Measurements from ENCODE around the gene CD96. TPM values are rescaled to one million over a fixed set of nuclear protein-coding genes. Genes with fewer than 3 reads are reported as not detected.

The CD96 gene
- total RNA-seq, 1 donor from 2014 or later, result not detected

DNA sequence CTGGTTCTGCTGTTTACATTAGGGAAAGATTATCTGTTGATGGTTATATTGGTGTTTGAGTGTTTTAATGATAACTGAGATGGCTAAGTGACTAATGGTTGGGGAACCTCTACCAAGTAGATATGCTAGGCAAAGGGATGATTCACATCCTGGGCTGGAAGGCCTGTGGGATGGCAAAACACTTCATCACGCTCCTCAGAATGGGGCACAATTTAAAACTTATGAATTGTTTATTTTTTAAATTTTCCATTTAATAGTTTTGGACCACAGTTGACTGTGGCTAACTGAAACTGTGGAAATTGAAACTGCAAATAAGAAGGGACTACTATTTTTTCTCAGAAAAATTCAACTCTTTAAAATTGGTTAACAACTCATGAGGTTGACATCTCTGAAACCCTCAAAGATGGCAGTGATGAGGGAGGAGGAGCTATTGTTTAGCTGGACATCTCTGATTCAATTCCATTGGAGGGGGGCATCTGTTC, 153.7 kb downstream of the CD96 start:
- Mint-ChIP-seq H3K27ac (ENCODE audit: unreplicated experiment) (peak overlapping the region; percentile 72), H3K4me3 (ENCODE audit: unreplicated experiment) (no peak overlapping the region)
- DNase-seq (ENCODE audit: extremely low spot score, unreplicated experiment), result no peak

DNA sequence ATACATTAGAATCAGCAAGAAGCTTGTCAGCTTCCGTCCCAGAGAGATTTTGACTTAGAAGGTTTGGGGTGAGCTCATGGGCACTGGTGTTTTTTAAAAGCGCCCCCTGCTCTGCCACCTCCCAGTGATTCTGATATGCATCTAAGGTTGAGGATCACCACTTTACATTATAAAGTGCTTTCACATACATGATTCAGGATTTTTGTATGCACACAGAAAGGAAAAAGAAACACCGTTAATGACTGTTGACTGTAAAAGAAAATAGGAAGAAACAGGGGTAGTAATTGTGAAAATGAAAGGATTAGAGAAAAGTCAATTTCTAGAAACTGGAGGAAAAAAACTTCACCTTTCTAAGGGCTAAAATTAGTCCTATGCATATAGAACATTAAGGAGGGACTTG, 158.1 kb downstream of the CD96 start:
- Mint-ChIP-seq H3K4me1 (ENCODE audit: unreplicated experiment) (peaks cover 12% of the 10 kb centered on the region), H3K27ac (ENCODE audit: unreplicated experiment) (no peak overlapping the region), H3K27me3 (ENCODE audit: unreplicated experiment) (no peaks in the 10 kb centered on the region), H3K9me3 (ENCODE audit: unreplicated experiment) (no peaks in the 10 kb centered on the region), H3K4me3 (ENCODE audit: unreplicated experiment) (no peak overlapping the region), H3K36me3 (ENCODE audit: unreplicated experiment) (no peaks in the 10 kb centered on the region)
- TF ChIP-seq, protein P1, sequence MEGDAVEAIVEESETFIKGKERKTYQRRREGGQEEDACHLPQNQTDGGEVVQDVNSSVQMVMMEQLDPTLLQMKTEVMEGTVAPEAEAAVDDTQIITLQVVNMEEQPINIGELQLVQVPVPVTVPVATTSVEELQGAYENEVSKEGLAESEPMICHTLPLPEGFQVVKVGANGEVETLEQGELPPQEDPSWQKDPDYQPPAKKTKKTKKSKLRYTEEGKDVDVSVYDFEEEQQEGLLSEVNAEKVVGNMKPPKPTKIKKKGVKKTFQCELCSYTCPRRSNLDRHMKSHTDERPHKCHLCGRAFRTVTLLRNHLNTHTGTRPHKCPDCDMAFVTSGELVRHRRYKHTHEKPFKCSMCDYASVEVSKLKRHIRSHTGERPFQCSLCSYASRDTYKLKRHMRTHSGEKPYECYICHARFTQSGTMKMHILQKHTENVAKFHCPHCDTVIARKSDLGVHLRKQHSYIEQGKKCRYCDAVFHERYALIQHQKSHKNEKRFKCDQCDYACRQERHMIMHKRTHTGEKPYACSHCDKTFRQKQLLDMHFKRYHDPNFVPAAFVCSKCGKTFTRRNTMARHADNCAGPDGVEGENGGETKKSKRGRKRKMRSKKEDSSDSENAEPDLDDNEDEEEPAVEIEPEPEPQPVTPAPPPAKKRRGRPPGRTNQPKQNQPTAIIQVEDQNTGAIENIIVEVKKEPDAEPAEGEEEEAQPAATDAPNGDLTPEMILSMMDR (IDR thresholded peaks at IDR 0.05), result no peak
- no peak for DNase-seq (ENCODE audit: extremely low spot score, unreplicated experiment)

More for the DNA sequence above, 153.7 kb downstream of the CD96 start:
- TF ChIP-seq, protein P1 (IDR thresholded peaks at IDR 0.05), result no peak
- no peaks in the 10 kb centered on the region for H3K27me3 Mint-ChIP-seq (ENCODE audit: unreplicated experiment)
- no peaks in the 10 kb centered on the region for H3K9me3 Mint-ChIP-seq (ENCODE audit: unreplicated experiment)
- peaks cover 14% of the 10 kb centered on the region for H3K4me1 Mint-ChIP-seq (ENCODE audit: unreplicated experiment)
- no peaks in the 10 kb centered on the region for H3K36me3 Mint-ChIP-seq (ENCODE audit: unreplicated experiment)

DNA sequence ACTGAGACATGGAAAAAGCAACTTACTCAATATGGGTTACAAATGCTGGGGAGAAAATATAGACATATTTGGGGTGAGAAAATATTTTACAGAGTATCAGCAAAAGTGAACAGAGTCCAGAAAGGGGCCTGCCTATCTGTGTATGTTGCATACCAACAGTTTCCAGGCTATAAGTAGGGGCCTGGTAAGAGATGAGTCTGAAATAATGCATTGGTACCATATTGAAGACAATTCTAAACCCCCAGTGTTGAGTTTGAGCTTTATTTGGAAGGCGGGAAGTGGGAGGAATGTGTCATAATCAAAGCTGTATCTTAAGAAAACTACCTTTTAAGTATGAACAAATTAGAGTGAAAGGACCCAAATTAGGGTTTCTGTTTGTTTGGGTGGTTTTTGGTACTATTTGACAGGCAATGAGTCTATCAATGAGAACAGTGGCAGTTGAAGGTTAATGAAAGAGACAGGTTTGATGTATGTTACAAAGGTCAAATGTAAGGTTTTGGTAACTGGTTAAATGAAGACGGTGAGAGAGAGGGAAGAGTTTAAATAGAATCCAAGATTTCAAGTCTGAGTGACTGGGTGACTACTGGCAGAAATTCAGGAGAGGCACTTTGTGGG, 159.4 kb downstream of the CD96 start:
- no peak overlapping the region for H3K4me3 Mint-ChIP-seq (ENCODE audit: unreplicated experiment)
- H3K36me3 Mint-ChIP-seq (ENCODE audit: unreplicated experiment), result no peaks in the 10 kb centered on the region
- H3K27ac Mint-ChIP-seq (ENCODE audit: unreplicated experiment), result no peak overlapping the region
- no peaks in the 10 kb centered on the region for H3K4me1 Mint-ChIP-seq (ENCODE audit: unreplicated experiment)
- no peaks in the 10 kb centered on the region for H3K27me3 Mint-ChIP-seq (ENCODE audit: unreplicated experiment)
- H3K9me3 Mint-ChIP-seq (ENCODE audit: unreplicated experiment), result no peaks in the 10 kb centered on the region
- DNase-seq (ENCODE audit: extremely low spot score, unreplicated experiment), result no peak
- TF ChIP-seq, protein P1 (IDR thresholded peaks at IDR 0.05), result no peak

Other genes starting within 250 kb of the CD96 start
- not detected in 2 replicates for gene ZBED2, start 53.1 kb downstream of the CD96 start, total RNA-seq
- gene PLCXD2, start 132.5 kb downstream of the CD96 start, total RNA-seq, result 0.91 and 1.6 TPM in 2 replicates